ENCODE data around the gene GLDN.

Gene GLDN

DNA sequence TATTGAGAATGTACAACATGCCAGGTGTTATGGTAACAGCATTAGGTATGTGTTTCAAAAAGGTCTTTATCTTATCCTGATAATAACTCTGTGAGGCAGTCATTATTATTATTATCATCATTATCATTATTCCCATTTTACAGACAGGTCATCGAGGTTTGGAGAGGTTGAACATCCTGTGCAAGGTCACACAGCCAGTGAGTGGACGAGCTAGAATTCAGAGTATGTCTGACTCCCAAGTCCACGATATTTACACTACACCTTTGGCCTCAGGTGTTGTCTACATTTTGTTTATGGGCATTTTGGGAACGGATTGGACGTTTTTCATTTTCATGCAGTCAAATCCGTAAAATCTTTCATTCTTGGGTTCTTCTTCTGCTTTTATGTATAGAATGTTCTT is 24.0 kb downstream of the GLDN start:
- Mint-ChIP-seq H3K4me1 (ENCODE audit: low read depth) (no peaks in the 10 kb centered on the region), H3K27ac (no peak overlapping the region), H3K27me3 (no peaks in the 10 kb centered on the region), H3K36me3 (ENCODE audit: low read depth) (no peaks in the 10 kb centered on the region), H3K9me3 (no peaks in the 10 kb centered on the region), H3K4me3 (no peak overlapping the region)

DNA sequence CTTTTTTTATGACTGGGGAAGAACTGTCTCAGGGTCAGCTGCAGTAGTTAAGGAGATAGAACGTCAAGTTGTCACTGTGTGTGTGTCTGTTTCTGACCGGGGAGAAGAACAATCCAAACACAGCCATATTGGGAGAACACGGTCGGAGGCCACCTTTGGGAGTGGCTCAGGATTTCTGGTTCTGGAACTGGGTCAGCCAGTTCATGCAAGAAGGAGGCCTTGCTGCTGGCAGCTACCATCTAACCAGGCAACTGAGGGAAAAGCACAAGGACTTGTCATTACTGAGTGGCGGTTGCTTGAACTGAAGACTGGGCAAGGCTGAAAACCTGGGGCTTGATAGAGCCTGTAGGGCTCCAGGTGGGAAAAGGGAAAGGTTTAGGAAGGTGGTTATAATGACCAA is 24.6 kb downstream of the GLDN start:
- H3K4me3 Mint-ChIP-seq = no peak overlapping the region
- H3K27me3 Mint-ChIP-seq = no peaks in the 10 kb centered on the region
- no peaks in the 10 kb centered on the region for H3K36me3 Mint-ChIP-seq (ENCODE audit: low read depth)
- no peaks in the 10 kb centered on the region for H3K9me3 Mint-ChIP-seq
- H3K27ac Mint-ChIP-seq = no peak overlapping the region
- H3K4me1 Mint-ChIP-seq (ENCODE audit: low read depth) = no peaks in the 10 kb centered on the region

DNA sequence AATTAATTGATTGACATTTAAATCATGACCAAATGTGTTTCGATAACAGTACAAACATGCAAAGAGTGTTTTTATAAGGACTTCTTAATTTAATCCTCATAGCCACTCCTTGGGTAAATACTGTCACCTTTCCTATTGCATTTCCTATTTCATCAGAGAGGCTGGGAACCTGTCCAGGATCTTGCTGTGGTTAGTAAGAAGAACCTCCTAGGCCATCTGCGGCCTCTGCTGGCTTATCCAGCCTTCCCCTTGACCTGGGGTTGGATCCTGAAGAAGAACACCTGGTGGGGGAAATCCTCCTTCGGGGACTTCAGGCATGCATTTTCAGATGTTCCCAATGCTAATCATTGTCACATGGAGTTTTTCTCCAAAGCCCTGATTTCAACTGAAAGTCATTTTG is 25.5 kb downstream of the GLDN start:
- no peaks in the 10 kb centered on the region for H3K36me3 Mint-ChIP-seq (ENCODE audit: low read depth)
- no peaks in the 10 kb centered on the region for H3K9me3 Mint-ChIP-seq

DNA sequence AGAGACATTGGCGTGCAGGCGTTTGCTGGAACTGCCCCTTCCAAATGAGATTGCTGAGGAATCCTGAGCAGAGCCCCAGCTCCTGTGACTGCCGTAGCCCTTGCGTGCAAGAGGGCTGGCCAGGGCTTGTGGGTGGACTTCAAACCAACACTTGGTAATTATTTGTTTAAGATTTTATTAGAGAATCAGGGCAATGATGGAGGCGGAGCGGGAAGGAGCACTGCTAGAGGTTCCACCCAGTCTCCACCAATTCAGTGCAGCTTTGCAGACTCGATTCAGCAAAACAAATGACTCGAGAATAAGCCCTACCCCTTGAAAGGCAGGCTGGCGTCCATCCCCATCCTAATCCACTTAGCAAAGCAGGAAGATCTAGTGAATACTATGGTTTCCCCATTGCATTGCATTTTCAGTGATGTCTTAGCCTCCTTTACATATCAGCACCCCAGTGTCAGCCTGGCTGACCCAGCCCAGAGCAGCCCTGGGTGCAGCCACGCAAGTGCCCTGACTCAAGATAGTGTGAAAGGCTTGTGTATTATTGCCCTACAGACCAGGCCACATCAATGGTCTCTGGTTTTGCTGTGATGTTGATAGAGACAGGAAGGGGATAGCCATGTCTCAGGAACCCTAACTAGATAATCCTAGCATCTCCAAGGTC is 26.0 kb downstream of the GLDN start:
- no peaks in the 10 kb centered on the region for H3K9me3 Mint-ChIP-seq

More for the DNA sequence above, 25.5 kb downstream of the GLDN start:
- Mint-ChIP-seq H3K4me1 (ENCODE audit: low read depth) (no peaks in the 10 kb centered on the region), H3K27me3 (no peaks in the 10 kb centered on the region), H3K27ac (no peak overlapping the region), H3K4me3 (no peak overlapping the region)

DNA sequence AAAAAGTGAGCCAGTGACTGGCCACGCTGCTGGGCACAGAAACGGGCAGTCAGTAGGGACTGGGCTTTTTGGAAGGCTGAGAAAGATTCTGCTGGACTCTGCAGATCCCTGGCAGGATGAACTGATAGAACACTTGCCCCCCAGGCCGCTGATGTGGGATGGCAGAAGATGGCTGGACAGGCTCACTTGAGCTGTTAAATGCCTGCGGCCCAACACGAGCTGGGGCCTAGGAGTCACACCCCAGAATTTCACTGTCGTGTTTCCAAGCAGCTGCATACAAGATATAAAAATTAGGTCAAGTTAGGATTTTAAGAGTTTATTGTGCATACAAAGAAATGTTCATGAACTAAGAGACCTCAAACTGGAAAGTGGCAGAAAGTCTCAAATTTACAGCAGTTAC is 26.9 kb downstream of the GLDN start:
- Mint-ChIP-seq H3K9me3 (no peaks in the 10 kb centered on the region), H3K27ac (no peak overlapping the region), H3K36me3 (ENCODE audit: low read depth) (no peaks in the 10 kb centered on the region), H3K4me3 (no peak overlapping the region), H3K4me1 (ENCODE audit: low read depth) (no peaks in the 10 kb centered on the region), H3K27me3 (no peaks in the 10 kb centered on the region)

More for the DNA sequence above, 26.0 kb downstream of the GLDN start:
- Mint-ChIP-seq H3K27ac (no peak overlapping the region), H3K4me3 (no peak overlapping the region), H3K27me3 (no peaks in the 10 kb centered on the region), H3K4me1 (ENCODE audit: low read depth) (no peaks in the 10 kb centered on the region), H3K36me3 (ENCODE audit: low read depth) (no peaks in the 10 kb centered on the region)

DNA sequence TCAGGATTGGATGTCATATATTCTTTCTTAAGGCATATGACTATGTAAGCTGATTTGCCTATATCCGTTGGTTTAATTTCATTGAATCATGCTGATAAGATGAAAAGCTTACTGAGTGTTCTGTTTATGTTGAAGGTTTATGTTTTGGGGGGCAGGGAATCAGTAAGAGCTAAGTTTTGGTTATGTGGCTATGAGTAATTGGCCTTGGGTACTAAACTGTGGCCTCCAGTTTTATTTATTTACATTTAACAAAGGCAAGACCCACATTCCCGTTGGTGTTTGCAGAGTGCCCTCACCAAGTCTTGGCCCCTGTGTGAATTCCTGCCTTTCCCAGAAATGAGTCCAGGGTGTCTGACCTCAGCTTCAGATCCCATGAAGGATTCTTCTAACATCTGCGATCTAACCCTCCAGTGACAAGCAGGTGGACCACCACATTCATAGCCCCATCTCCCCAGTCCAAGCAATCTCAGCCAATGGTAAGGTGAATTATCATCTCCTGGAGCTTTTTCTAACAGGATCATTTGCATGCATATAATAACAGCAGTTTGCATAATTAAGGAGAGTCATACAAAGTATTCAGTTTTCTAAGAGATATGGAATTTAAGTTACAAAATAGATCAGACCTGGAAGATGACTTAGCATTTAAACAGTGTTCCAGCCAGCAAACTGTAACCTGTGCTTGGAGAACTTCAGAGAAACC is 27.4 kb downstream of the GLDN start:
- H3K36me3 Mint-ChIP-seq (ENCODE audit: low read depth) = no peaks in the 10 kb centered on the region

DNA sequence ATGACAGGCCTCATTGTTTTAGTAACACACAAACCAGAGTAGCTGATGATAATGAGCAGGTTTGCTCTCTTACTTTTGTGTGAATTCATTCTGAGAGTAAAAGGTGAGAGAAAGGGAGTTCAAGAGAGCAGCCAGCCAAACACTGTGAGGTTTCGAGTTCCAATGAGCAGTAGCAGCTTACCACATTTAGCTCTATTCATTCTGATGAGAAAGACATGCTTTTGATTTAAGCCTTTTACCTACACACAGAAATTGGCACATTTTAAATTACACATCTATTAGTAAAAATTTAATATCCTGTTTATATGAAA is 28.0 kb downstream of the GLDN start:
- Mint-ChIP-seq H3K36me3 (ENCODE audit: low read depth) (no peaks in the 10 kb centered on the region), H3K9me3 (no peaks in the 10 kb centered on the region), H3K27me3 (no peaks in the 10 kb centered on the region), H3K27ac (no peak overlapping the region), H3K4me3 (no peak overlapping the region), H3K4me1 (ENCODE audit: low read depth) (no peaks in the 10 kb centered on the region)

More for the DNA sequence above, 27.4 kb downstream of the GLDN start:
- Mint-ChIP-seq H3K4me3 (no peak overlapping the region), H3K9me3 (no peaks in the 10 kb centered on the region), H3K27ac (no peak overlapping the region), H3K4me1 (ENCODE audit: low read depth) (no peaks in the 10 kb centered on the region), H3K27me3 (no peaks in the 10 kb centered on the region)

DNA sequence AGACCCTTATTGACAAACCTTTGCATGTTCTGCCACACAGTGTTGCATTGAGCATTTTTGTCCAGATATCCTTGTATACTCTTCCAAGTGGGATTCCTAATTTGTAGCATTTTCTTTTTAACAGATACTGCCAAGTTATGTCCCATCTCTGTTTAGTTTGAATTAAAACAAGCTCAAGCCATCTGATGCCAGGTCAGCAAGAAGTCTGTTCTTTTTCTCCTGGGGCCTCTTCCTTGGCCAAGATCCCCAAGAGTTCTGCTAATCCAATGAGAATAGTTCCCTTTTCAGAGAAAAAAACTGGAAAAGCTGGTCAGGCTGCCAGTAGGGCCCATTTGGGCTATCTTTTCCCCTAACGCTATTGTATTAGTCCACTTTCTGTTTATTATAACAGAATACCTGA is 29.8 kb downstream of the GLDN start:
- Mint-ChIP-seq H3K9me3 (no peaks in the 10 kb centered on the region), H3K27me3 (no peaks in the 10 kb centered on the region), H3K27ac (no peak overlapping the region), H3K4me3 (no peak overlapping the region), H3K4me1 (ENCODE audit: low read depth) (no peaks in the 10 kb centered on the region), H3K36me3 (ENCODE audit: low read depth) (no peaks in the 10 kb centered on the region)

DNA sequence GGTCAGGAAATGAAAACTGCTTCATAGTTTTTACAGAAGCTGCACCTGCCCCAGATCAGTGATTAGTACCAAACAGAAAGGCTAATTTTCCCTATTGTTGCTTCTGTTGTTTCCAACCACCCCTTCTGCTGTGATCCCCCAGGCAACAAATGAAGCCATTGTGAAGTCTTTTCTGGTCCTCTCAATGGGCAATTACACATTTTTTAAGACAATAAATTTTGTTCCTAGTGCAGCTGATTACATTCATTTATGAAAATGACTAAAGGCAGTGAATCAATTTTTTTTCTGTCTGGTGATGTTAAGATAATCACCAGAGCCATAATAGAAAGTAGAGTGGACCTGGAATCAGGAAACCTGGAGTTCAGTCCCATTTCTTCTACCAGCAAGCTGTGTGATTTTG is 32.7 kb downstream of the GLDN start:
- no peaks in the 10 kb centered on the region for H3K36me3 Mint-ChIP-seq (ENCODE audit: low read depth)
- H3K27me3 Mint-ChIP-seq = no peaks in the 10 kb centered on the region
- H3K27ac Mint-ChIP-seq = no peak overlapping the region
- no peaks in the 10 kb centered on the region for H3K4me1 Mint-ChIP-seq (ENCODE audit: low read depth)
- no peak overlapping the region for H3K4me3 Mint-ChIP-seq
- no peaks in the 10 kb centered on the region for H3K9me3 Mint-ChIP-seq

DNA sequence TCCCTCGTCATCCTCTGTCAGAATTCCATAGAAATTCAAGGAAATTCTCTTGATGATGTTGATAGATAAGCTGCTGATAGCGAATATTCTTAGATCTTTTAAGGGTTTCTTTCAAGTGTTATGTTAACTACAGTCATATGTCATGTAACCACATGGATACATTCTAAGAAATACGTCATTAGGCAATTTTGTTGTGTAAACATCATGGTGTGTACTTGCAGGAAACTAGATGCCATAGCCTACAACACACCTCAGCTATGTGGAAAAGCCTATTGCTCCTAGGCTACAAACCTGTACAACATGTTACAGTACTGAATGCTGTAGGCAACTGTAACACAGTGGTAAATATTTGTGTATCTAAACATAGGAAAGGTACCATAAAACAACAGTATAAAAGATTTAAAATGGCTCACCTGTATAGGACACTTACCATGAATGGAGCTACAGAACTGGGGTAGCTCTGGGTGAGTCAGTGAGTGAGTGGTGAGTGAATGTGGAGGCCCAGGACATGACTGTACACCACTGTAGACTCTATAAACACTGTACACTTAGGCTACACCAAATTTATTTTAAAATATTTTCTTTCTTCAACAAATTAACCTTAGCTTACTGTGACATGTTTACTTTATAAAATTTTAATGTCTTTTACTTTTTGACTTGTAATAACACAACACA is 34.6 kb downstream of the GLDN start:
- H3K27ac Mint-ChIP-seq = no peak overlapping the region
- H3K4me1 Mint-ChIP-seq (ENCODE audit: low read depth) = no peaks in the 10 kb centered on the region
- H3K27me3 Mint-ChIP-seq = no peaks in the 10 kb centered on the region

DNA sequence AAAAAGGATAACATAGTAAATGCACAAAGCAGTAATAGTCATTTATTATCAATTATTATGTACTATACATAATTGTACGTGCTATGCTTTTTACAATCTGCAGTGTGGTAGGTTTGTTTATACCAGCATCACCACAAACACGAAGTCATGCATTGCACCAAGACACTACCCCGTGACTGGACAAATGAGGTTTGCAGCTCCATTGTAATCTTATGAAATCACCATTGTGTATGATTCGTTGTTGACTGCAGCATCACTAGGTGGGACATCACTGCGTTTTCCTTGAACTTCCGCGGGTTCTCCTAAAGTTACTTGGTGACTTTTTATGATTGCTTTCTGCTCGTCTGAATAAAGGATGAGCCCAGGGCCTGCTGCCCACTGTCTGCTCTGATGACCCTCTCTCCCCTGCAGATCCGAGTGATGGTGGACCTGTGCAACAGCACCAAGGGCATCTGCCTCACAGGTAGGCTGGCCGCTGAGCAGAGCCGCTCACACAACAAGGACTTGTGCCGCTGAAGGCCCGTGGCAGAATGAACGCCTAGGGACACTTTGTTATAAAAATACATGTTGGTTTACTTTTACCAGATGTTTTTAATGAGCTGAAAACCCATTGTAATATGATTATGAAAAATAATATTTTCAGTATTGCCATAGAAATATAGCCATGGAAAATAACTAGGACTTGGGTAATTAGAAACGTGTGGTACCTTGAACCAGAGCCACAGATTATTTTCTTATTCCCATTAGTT is 35.8 kb downstream of the GLDN start:
- H3K4me3 Mint-ChIP-seq = no peak overlapping the region
- no peaks in the 10 kb centered on the region for H3K36me3 Mint-ChIP-seq (ENCODE audit: low read depth)
- no peak overlapping the region for H3K27ac Mint-ChIP-seq
- H3K9me3 Mint-ChIP-seq = no peaks in the 10 kb centered on the region
- H3K4me1 Mint-ChIP-seq (ENCODE audit: low read depth) = no peaks in the 10 kb centered on the region
- H3K27me3 Mint-ChIP-seq = peaks cover 8% of the 10 kb centered on the region

More for the DNA sequence above, 34.6 kb downstream of the GLDN start:
- Mint-ChIP-seq H3K9me3 (no peaks in the 10 kb centered on the region), H3K36me3 (ENCODE audit: low read depth) (no peaks in the 10 kb centered on the region), H3K4me3 (no peak overlapping the region)

DNA sequence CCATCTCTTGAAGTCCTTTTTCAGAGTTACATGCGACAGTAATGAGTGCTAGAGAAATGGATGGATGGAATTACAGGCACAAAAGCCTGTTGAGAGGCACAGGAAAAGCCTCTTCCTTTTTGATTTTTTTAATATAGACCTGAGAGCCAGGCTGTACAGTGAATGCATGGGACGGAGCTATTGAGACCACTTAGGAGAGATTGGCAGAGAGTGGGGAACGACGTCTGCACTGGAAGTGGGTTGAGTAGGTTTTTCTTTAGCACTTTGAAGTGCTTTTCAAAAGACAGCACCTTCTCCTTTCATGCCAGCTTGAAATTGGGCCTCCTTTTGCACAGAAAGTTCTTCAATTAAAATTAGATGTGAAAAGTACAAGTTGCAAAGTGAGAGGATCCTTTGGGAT is 37.0 kb downstream of the GLDN start:
- no peak overlapping the region for H3K4me3 Mint-ChIP-seq
- no peaks in the 10 kb centered on the region for H3K4me1 Mint-ChIP-seq (ENCODE audit: low read depth)
- H3K27ac Mint-ChIP-seq = no peak overlapping the region
- no peaks in the 10 kb centered on the region for H3K36me3 Mint-ChIP-seq (ENCODE audit: low read depth)
- H3K9me3 Mint-ChIP-seq = no peaks in the 10 kb centered on the region
- peaks cover 13% of the 10 kb centered on the region for H3K27me3 Mint-ChIP-seq

DNA sequence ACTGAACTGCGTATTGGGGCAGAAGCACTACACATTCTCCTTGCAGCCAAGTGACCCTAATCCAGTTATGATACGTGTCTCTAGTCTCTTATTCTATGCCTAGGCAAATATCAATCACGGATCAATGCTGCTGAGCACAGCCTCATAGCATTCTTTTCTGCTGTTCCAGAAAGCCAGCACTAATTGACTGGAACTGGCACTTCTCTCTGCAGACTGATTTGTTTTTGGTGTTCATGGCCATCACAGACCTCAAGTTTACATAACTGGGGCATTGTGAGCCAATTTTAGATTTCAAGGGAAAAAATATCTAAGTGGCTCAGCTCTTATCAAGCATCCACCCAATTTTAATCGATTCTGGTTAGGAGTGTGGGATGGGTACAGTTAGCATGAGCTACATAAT is 37.9 kb downstream of the GLDN start:
- Mint-ChIP-seq H3K27me3 (peaks cover 13% of the 10 kb centered on the region), H3K4me3 (no peak overlapping the region), H3K4me1 (ENCODE audit: low read depth) (no peaks in the 10 kb centered on the region), H3K9me3 (no peaks in the 10 kb centered on the region), H3K27ac (no peak overlapping the region), H3K36me3 (ENCODE audit: low read depth) (no peaks in the 10 kb centered on the region)

DNA sequence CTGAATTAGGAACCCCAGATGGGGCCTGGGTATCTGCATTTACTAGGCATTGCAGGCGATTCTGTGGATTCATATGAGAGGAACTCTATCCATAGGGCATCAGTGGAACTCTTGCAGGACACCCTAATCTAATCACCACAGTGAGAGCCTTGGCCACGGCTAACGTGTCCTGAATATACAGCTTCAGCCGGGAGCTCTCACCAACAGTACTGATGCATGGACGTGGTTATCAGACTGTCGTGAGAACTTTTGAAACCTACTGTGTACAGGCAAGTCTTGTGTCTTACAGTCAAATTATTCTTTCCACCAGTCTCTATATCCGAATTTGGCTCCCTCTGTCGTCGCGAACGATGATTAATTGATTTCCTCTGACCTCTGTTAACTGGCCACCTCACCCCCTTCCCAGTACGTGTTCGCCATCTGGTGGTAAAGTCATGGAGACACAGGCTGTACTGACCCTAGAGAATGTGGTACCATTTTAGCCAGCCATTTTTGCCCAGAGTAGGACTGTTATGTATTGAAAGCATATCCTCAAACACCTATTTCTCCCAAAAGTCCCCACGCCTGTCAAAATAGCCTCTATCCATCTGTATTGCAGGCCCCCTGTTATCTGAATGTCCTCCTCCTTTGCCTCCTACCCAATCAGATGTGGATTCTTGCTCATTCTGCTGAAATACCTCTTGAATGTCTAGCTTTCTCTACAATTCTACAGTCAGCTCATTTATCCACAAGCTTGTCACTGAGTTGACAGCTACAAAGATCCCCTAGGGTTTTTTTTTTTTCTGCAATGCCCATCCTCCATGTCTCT is 39.7 kb downstream of the GLDN start:
- Mint-ChIP-seq H3K4me1 (ENCODE audit: low read depth) (no peaks in the 10 kb centered on the region), H3K9me3 (no peaks in the 10 kb centered on the region), H3K4me3 (no peak overlapping the region), H3K27ac (no peak overlapping the region), H3K27me3 (peaks cover 17% of the 10 kb centered on the region), H3K36me3 (ENCODE audit: low read depth) (no peaks in the 10 kb centered on the region)

All from stimulated activated naive CD8-positive, alpha-beta T cell treated with anti-CD3 and anti-CD28 coated beads, Interleukin-15, Interleukin-2, amounts not matched to agents 100 ng/mL and 50 ng/mL, for 24 hours (primary cell).